Measurements from ENCODE around the gene TRIP12.

GRCh38 chr2:229780856-229781773 lies 140.7 kb downstream of the TRIP12 start:
- TF ChIP-seq POLR2AphosphoS5 (IDR thresholded peaks at IDR 0.05; ENCODE audit: low read depth, low read length) (no peak), SOX13 (IDR thresholded peaks at IDR 0.05) (no peak), SOX13 (CRISPR knock-in tag; conservative IDR thresholded peaks at IDR 0.05 in 1 of 2, IDR thresholded peaks at IDR 0.05 in 1 of 2) (no peak), ZNF33A (CRISPR knock-in tag; IDR thresholded peaks at IDR 0.05; ENCODE audit: borderline replicate concordance) (no peak), SUZ12 (IDR thresholded peaks at IDR 0.05; ENCODE audit: low read depth, low read length) (no peak), TAF1 (CRISPR knock-in tag; IDR thresholded peaks at IDR 0.05) (no peak), CBFB (CRISPR knock-in tag; IDR thresholded peaks at IDR 0.05) (no peak), RNF2 (conservative IDR thresholded peaks at IDR 0.05; ENCODE audit: low read depth) (no peak), ZNF317 (CRISPR knock-in tag; IDR thresholded peaks at IDR 0.05) (no peak)
